Measurements from ENCODE around the gene HACE1.

- no peak for TF ChIP-seq POLR2A (IDR thresholded peaks at IDR 0.05)
- TF ChIP-seq POLR2AphosphoS5 (IDR thresholded peaks at IDR 0.05; ENCODE audit: insufficient read depth in 1 of 2, low read depth in 1 of 2), result no peak
These were observed 46.2 kb downstream of the HACE1 start for GRCh38 chr6:104813552-104813951.
